Measurements from ENCODE around the gene KCNAB3. TPM values are rescaled to one million over a fixed set of nuclear protein-coding genes. Genes with fewer than 3 reads are reported as not detected.

KCNAB3 gene
- total RNA-seq (10 to 100 TPM; 16.1 to 19.4 TPM), polyA plus RNA-seq (under 1 TPM in 2 of 3 donors, not detected in 1; 0.44 to 0.80 TPM), total RNA-seq (8.3 to 16.4 (median 12.7) reads per million in 6 experiments)

- DNase-seq (peak in 5 of 10 donors; percentile 24 to 52 (median 32)), ATAC-seq (no peak)
- POLR2A ChIA-PET, result interaction anchor here (1.2 to 6.2 kb wide), 2 partner anchors 12 to 243 kb away, joined by 5 to 110 read pairs; partner anchors contain the start of gene RNF227
- H3K9me3 Mint-ChIP-seq, result no peaks in the 10 kb centered on the region
- H3K27me3 Mint-ChIP-seq, result no peaks in the 10 kb centered on the region
- peaks cover 0 to 10% (median 0%) of the 10 kb centered on the region in 3 donors for H3K36me3 Mint-ChIP-seq
- peak within 1 kb of the TSS; percentile 87 to 100 (median 98) for H3K4me3 Mint-ChIP-seq
- H3K4me1 Mint-ChIP-seq, result peaks cover 25 to 50% (median 43%) of the 10 kb centered on the region in 4 donors
- H3K27ac Mint-ChIP-seq, result peak within 1 kb of the TSS; percentile 60 to 99 (median 90)
Measured at GRCh38 chr17:7929158-7930023, at the start of gene KCNAB3. KCNAB3 (minus strand) TSS chr17:7929856; CDS start chr17:7929435, 421 bp downstream.

- H3K27me3 Mint-ChIP-seq, result peaks cover 0 to 10% (median 3%) of the 10 kb centered on the region in 5 donors
- H3K4me1 Mint-ChIP-seq, result no peaks in the 10 kb centered on the region
- DNase-seq (no peak), ATAC-seq (no peak)
- peaks cover 7 to 38% (median 14%) of the 10 kb centered on the region in 9 donors for H3K9me3 Mint-ChIP-seq
- peak overlapping the region in 1 of 10 donors; percentile 15 for H3K27ac Mint-ChIP-seq
- POLR2A ChIA-PET, result no interaction called here
- H3K36me3 Mint-ChIP-seq, result peaks cover 0 to 18% (median 17%) of the 10 kb centered on the region in 3 donors
- H3K4me3 Mint-ChIP-seq, result no peak overlapping the region
Measured at GRCh38 chr17:7977805-7978204, 48.1 kb upstream of the KCNAB3 start.

DNA sequence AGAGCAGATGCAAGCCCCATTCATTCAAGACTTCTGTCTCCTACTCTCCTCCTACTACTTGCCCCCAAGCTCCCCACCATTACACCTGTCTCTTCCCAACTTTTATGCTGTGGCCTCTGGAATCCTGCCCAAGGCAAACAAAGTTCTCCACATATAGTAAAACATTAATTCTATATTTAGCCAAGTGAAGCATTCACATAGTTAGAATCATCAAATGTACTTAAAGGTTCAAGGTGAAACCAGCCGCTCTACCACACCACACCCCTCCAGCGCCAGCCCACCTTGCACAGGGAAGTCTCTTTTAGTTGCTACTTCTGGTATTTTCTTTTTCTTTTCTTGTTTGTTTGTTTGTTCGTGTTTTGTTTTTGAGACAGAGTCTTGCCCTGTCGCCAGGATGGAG, 47.4 kb upstream of the KCNAB3 start:
- H3K36me3 Mint-ChIP-seq, result peaks cover 0 to 18% (median 17%) of the 10 kb centered on the region in 3 donors
- DNase-seq (no peak), ATAC-seq (no peak)
- POLR2A ChIA-PET, result no interaction called here
- no peak overlapping the region for H3K4me3 Mint-ChIP-seq
- H3K9me3 Mint-ChIP-seq, result peaks cover 7 to 38% (median 14%) of the 10 kb centered on the region in 9 donors
- H3K27ac Mint-ChIP-seq, result no peak overlapping the region
- peaks cover 0 to 10% (median 3%) of the 10 kb centered on the region in 5 donors for H3K27me3 Mint-ChIP-seq
- H3K4me1 Mint-ChIP-seq, result no peaks in the 10 kb centered on the region

DNA sequence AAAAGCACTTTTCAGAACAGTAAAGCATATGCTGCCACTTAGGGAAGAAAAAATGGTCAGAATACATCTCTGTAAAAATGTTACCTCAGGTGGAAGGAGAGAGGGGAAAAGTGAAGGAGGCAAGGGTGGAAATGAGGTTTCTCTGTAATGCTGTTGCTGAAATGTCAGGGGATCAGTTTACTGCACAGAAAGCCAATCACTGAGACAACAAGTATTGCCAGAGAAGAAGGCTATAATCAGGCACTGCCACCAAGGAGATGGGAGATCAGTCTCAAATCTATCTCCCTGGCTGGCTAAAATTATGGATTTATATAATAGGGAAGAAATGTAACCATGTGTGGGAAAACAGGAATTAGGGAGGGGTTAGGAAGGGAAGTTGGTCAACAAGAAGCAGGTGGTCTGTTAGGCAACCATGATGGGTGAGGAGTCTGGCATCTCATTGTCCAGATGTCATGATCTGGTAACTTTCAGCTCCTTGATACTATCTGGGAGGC, 45.0 kb upstream of the KCNAB3 start:
- Mint-ChIP-seq H3K4me3 (no peak overlapping the region), H3K36me3 (peaks cover 0 to 18% (median 17%) of the 10 kb centered on the region in 3 donors), H3K27ac (no peak overlapping the region), H3K27me3 (peaks cover 0 to 10% (median 5%) of the 10 kb centered on the region in 5 donors), H3K4me1 (no peaks in the 10 kb centered on the region), H3K9me3 (peaks cover 7 to 38% (median 14%) of the 10 kb centered on the region in 9 donors)
- POLR2A ChIA-PET, result no interaction called here
- DNase-seq (no peak), ATAC-seq (no peak)

DNA sequence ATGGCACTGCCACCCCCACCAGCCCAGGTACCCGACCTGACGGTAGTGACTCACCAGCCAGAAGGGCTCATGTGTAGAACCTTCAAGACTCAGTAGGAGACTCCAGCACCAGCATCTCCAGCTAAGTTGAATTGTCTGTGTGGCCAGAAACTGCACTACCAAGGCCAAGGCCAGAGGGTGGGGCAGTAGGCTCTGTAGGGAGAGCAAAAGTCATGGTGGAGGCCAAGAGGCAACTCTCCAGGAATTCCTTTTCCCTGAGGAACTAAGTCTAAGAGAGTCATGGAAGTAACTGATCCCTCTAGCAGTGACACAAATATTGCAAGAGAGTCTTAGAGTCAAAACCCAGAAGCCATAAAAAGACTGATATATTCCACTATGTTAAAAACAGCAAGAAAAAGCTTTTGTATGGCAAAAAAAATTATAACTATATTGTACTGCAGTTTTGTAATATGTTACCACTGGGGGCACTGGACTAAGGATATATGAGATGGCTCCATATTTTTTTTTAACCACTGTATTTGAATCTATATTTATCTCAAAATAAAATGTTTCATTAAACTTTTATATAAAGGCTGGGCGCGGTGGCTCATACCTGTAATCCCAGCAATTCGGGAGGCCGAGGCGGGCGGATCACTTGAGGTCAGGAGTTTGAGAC, 42.6 kb upstream of the KCNAB3 start:
- peaks cover 0 to 5% (median 1%) of the 10 kb centered on the region in 5 donors for H3K27me3 Mint-ChIP-seq
- no peaks in the 10 kb centered on the region for H3K4me1 Mint-ChIP-seq
- no peak for ATAC-seq
- H3K9me3 Mint-ChIP-seq, result peaks cover 7 to 38% (median 14%) of the 10 kb centered on the region in 9 donors
- POLR2A ChIA-PET, result interaction anchor here (0.6 kb wide), 1 partner anchor 398 kb away, joined by 4 read pairs; no protein-coding TSS in a partner anchor
- no peak for DNase-seq
- H3K27ac Mint-ChIP-seq, result no peak overlapping the region
- H3K36me3 Mint-ChIP-seq, result peaks cover 0 to 18% (median 17%) of the 10 kb centered on the region in 3 donors
- no peak overlapping the region for H3K4me3 Mint-ChIP-seq

DNA sequence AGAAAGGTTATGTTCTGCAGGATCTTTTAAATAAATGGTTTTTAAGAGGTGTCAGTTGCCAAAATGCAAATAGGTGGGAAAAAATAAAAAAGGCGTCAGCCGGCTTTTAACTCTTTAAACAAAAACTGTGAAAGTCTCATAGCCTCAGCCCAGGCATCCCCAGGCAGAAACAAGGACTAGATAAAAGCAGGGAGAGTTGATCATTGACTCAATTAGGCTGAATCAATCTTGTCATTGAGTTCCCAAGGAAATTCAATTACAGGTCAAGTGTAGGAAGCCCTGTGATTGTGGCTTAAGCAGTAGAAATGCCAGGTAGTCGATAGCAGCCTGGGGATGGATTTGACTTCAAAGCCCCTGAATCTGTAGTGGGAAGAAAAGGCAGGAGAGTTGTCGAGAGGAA, 42.0 kb upstream of the KCNAB3 start:
- peak overlapping the region in 1 of 10 donors; percentile 49 for H3K27ac Mint-ChIP-seq

GRCh38 chr17:7969433-7969832, 39.8 kb upstream of the KCNAB3 start:
- DNase-seq (no peak), ATAC-seq (no peak)
- Mint-ChIP-seq H3K36me3 (peaks cover 0 to 4% (median 3%) of the 10 kb centered on the region in 3 donors), H3K4me1 (no peaks in the 10 kb centered on the region), H3K9me3 (peaks cover 2 to 14% (median 4%) of the 10 kb centered on the region in 9 donors), H3K27me3 (peaks cover 0 to 5% (median 0%) of the 10 kb centered on the region in 5 donors), H3K27ac (no peak overlapping the region), H3K4me3 (no peak overlapping the region)
- POLR2A ChIA-PET, result no interaction called here

More for the DNA sequence above, 42.0 kb upstream of the KCNAB3 start:
- H3K4me1 Mint-ChIP-seq, result no peaks in the 10 kb centered on the region
- H3K4me3 Mint-ChIP-seq, result no peak overlapping the region
- POLR2A ChIA-PET, result no interaction called here
- DNase-seq, result no peak
- peaks cover 0 to 16% (median 12%) of the 10 kb centered on the region in 3 donors for H3K36me3 Mint-ChIP-seq
- peaks cover 0 to 5% (median 1%) of the 10 kb centered on the region in 5 donors for H3K27me3 Mint-ChIP-seq
- peaks cover 7 to 32% (median 14%) of the 10 kb centered on the region in 9 donors for H3K9me3 Mint-ChIP-seq
- no peak for ATAC-seq

DNA sequence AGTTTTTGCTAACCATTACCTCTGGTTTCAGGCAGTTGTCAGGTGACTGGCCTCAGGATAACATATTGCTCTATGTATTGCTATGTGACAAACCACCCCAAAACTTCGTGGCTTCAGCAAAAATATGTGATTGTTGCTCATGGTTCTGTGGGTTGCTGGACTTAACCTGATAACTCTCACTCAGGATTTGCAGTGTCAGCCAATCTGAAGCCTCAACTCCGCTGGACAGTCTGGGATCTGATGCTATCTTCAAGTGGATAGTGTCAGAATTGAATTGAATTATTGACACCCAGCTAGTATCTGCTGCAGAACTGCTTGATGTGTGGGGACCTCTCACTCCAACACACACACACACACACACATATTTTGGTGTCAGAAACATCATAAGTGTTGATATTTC, 38.1 kb upstream of the KCNAB3 start:
- Mint-ChIP-seq H3K9me3 (no peaks in the 10 kb centered on the region), H3K4me1 (no peaks in the 10 kb centered on the region), H3K4me3 (no peak overlapping the region), H3K27ac (peak overlapping the region in 1 of 10 donors; percentile 12), H3K36me3 (no peaks in the 10 kb centered on the region), H3K27me3 (peaks cover 0 to 5% (median 0%) of the 10 kb centered on the region in 5 donors)
- POLR2A ChIA-PET, result interaction anchor here (1.0 kb wide), 1 partner anchor 123 kb away, joined by 3 read pairs; no protein-coding TSS in a partner anchor
- ATAC-seq (no peak), DNase-seq (no peak)

- POLR2A ChIA-PET, result no interaction called here
- no peak for ATAC-seq
- Mint-ChIP-seq H3K9me3 (no peaks in the 10 kb centered on the region), H3K36me3 (no peaks in the 10 kb centered on the region), H3K4me3 (no peak overlapping the region), H3K4me1 (no peaks in the 10 kb centered on the region), H3K27ac (no peak overlapping the region), H3K27me3 (peaks cover 0 to 10% (median 5%) of the 10 kb centered on the region in 5 donors)
- no peak for DNase-seq
Measured at GRCh38 chr17:7961421-7961820, 31.8 kb upstream of the KCNAB3 start.

DNA sequence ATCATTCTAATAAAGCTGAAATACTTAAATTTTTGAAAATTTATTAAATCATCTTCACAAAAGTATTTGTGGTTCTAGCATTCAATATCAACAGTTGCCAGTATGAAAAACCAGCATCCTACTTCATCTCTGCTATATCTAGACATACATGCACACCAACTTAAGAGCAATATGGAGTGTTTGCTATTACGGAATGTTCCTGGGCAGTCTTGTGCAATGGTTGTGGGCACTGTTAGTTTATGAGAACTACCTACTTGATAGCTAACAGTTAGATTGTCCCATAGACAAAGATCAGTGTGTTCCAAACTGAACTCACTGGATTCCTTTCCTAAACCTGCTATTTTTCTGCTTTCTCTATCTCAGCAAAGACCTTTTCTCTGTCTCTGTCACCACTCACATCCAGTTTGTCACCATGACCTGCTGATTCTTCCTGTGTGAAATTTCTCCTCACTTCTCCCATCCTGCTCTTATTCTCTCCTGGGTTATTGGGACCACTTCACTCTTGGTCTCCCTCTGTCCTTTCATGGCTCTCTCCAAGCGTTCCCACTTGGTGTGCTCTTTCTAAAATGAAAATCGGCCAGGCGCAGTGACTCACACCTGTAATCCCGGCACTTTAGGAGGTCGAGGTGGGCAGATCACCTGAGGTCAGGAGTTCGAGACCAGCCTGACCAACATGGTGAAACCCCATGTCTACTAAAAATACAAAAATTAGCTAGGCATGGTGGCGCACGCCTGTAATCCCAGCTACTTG, 30.0 kb upstream of the KCNAB3 start:
- H3K27me3 Mint-ChIP-seq, result peaks cover 0 to 10% (median 5%) of the 10 kb centered on the region in 5 donors
- ATAC-seq (no peak), DNase-seq (no peak)
- peak overlapping the region in 1 of 10 donors; percentile 80 for H3K27ac Mint-ChIP-seq
- no peak overlapping the region for H3K4me3 Mint-ChIP-seq
- POLR2A ChIA-PET, result no interaction called here
- H3K4me1 Mint-ChIP-seq, result no peaks in the 10 kb centered on the region
- H3K9me3 Mint-ChIP-seq, result no peaks in the 10 kb centered on the region
- no peaks in the 10 kb centered on the region for H3K36me3 Mint-ChIP-seq

GRCh38 chr17:7956228-7956965, 26.7 kb upstream of the KCNAB3 start:
- H3K4me1 Mint-ChIP-seq, result peaks cover 0 to 3% (median under 1%) of the 10 kb centered on the region in 4 donors
- POLR2A ChIA-PET, result no interaction called here
- no peaks in the 10 kb centered on the region for H3K36me3 Mint-ChIP-seq
- H3K27ac Mint-ChIP-seq, result peak overlapping the region in 1 of 10 donors; percentile 41
- peaks cover 0 to 10% (median under 1%) of the 10 kb centered on the region in 5 donors for H3K27me3 Mint-ChIP-seq
- no peak for ATAC-seq
- no peak for DNase-seq
- H3K9me3 Mint-ChIP-seq, result no peaks in the 10 kb centered on the region
- no peak overlapping the region for H3K4me3 Mint-ChIP-seq
